Neural cell (in vitro differentiated cells): ENCODE measurements around the gene OOSP1.

Source experiments
- CTCF ChIP-seq: fragments of 450-650 bp; IDR thresholded peaks from 2 replicates; pipeline ENCODE4 v1.5.1; 2014; ENCODE audit warnings: antibody characterized with exemption, mild to moderate bottlenecking, moderate library complexity; ENCODE audit not compliant: poor library complexity, severe bottlenecking
- EZH2 ChIP-seq: fragments of 200-600, 300-800 bp; shearing (Covaris generic), sonication (generic); IDR thresholded peaks from 2 replicates; pipeline ENCODE4 v1.6.1; 2014; ENCODE audit warnings: antibody characterized with exemption, low read length, borderline replicate concordance, mild to moderate bottlenecking; ENCODE audit not compliant: insufficient read depth, poor library complexity, severe bottlenecking
- POLR2AphosphoS5 ChIP-seq: IDR thresholded peaks from 2 replicates; pipeline ENCODE4 v1.6.1; 2012
- TAF1 ChIP-seq: IDR thresholded peaks from 2 replicates; pipeline ENCODE4 v1.6.1; 2012; ENCODE audit warnings: low read depth

- no peak for TF ChIP-seq CTCF
- TF ChIP-seq EZH2, result no peak
- TF ChIP-seq POLR2AphosphoS5, result no peak
- TF ChIP-seq TAF1, result no peak
Measured at GRCh38 chr11:59967677-59968394, 29.6 kb downstream of the OOSP1 start.
